DMS114 treated with DMSO at 0.1 percent for 48 hours (cell line): ENCODE measurements around the gene COMMD1.
"Not testable (repeated sequence)": the region's sequence is repeated elsewhere in the genome, so short reads cannot be mapped to it uniquely, and the experiment has no call there.

Experiments used
- DNase-seq: peaks from one replicate; lab custom pipeline; 2025; ENCODE audit not compliant: unreplicated experiment; lab: John Stamatoyannopoulos, UW

COMMD1 gene

DNA sequence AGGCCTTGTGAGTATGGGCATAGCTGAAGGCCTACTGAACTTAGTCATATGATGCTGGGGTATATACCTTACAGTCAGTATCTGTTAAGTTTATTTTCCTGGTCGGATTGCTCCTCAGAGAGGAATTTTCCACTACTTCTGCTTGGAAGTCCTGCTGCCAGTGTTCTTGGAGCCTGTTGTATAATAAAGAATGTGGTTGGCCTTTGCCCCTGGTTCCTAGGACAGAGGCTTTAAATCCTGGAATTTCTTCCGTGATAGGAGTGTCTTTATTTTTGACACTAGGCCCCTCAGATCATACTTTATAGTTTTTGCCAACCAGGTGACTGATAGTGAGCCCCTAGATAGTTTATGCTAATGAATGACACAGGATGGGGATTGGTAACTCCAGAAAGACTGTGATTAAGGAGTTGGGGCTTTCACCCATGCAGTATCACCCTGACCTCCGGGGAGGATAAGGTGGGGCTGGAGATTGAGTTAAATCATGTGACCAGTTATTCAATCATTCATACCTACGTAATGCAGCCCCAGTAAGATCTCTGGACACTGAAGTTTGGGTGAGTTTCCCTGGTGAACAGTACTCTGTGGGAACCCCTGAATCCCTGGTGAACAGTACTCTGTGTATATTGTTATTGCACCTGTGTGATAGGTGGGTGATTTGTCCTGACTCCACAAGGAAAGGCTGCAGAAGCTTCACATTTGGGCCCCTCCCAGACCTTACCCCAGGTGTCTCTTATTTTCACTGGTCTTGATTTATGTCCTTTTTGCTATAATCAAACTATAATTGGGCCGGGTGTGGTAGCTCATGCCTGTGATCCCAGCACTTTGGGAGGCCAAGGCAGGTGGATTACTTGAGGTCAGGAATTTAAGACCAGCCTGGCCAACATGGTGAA lies 56.9 kb downstream of the COMMD1 start:
- no peak for DNase-seq

DNA sequence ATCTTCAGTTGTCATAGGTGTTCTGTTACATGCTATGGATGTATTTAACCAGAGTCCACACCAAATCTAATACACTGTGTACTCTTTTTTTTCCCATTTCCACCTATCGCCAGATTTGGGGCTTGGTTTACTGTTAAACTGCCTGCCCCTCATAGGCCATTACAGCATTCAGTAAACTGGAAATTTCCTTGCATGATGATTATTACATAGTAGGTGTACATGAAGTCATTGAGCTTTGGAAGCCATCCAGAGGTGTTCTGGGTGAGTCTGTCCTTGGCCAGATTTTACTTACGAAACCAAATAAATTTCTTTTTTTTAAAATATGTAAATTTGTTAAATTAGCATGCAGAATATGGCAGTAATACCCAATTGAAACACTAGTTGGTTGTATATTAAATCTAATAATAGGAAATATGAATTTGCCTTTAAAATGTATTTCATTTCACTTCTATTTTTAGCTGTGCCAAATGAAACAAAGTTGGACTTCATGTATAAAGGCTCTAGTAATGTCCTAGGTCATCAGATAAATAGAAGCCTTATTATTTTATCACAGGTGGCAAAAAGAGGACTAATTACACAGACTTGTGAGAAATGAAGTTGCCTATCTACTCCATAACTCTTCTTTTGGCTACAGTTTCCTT lies 60.7 kb downstream of the COMMD1 start:
- no peak for DNase-seq

DNA sequence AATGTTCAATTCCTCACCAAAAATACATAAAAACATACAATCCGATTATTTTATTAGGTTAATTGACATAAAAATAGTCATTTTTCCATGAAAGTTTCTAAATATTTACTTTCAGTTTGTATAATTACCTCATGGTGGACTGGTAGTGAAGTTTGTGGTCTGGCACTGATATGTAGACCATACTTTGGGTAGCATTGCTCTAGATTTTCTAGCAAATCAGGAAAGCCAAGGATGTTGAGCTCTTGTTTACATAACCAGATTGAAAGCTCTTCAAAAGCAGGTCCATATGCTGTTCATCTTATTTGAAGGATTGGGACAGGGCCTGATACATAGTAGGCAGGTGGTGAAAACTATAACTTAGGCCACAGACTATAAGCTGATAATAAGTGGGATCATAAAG lies 61.8 kb downstream of the COMMD1 start:
- DNase-seq = no peak

DNA sequence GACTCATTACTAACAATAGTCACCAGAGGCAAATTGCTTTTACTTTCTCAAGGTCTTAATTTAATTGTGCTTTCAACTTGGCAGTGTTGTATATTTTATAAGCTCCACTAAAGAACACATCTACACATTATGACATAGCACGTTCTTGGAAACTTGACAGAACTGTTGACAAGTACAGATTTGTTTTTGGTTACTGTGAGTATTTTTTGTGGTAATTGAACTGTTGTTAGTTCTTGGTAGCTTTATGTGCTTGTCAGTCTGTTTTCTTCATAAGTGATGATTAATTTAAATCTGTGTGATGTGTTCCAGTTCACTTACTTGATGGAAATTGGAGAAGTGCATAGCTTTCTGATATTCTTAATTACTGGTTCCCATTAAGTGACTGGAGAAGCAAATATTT lies 63.9 kb downstream of the COMMD1 start:
- no peak for DNase-seq

DNA sequence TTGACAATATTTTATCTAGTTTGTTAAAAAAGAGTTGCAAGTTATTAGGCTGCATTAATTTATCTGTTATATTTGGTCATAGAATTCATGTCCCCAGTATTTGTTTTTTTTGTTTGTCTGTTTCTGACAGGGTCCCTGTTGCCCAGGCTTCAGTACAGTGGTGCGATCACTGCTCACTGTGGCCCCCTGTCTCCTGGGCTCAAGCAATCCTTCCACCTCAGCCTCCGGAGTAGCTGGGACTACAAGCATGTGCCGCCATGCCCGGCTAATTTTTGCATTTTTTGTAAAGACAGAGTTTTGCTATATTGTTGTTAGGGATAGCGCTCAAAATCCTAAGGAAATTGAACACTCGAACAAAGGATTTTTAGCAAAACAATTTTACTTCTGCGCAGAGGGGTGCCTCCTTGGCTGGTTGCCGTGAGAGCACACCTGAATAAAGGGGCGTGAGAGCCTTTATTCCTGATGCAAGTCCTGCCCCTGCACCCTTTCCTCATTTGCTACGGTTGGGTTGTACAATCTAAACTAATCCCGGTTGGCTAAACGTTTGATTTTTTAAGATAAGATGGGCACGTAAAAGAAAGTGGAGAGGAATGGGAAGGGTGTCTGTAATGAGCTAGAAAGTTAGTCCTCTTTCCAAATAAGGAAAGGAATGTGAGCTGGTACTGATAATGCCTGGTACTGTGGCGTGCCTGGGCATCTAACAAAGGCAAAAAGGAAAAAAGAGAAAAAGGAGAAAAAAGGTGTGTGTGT lies 65.5 kb downstream of the COMMD1 start:
- no peak for DNase-seq

DNA sequence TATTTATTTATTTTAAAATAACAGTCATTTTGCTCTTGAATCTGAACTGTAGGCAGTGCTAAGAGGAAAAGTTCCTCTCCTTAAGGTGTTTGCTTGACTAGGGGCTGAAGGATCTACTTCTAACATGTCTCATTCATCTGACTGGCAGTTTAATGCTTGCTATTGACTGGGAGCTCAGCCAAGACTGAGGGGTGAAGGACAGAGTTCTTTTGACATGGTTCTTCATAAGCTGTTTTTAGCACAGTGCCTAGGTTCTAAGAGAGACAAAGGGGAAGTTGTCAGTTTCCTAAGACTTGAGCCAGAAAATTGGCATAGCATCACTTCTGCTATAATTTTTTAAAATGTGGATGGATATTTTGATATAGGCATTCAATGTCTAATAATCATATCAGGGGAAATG lies 73.0 kb downstream of the COMMD1 start:
- no peak for DNase-seq

DNA sequence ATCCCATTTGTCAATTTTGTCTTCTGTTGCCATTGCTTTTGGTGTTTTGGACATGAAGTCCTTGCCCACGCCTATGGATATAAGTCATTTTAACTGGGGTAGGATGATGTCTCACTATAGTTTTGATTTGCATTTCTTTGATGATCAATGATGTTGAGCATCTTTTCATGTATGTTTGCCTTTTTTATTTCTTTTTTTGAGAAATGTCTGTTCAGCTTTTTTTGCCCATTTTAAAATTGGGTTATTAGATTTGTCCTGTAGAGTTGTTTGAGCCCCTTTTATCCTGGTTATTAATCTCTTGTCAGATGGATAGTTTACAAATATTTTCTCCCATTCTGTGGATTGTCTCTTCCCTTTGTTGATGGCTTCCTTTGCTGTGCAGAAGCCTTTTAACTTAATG lies 75.3 kb downstream of the COMMD1 start:
- DNase-seq = no peak

- no peak for DNase-seq
These were observed 79.2 kb downstream of the COMMD1 start for GRCh38 chr2:61984682-61985081.

DNA sequence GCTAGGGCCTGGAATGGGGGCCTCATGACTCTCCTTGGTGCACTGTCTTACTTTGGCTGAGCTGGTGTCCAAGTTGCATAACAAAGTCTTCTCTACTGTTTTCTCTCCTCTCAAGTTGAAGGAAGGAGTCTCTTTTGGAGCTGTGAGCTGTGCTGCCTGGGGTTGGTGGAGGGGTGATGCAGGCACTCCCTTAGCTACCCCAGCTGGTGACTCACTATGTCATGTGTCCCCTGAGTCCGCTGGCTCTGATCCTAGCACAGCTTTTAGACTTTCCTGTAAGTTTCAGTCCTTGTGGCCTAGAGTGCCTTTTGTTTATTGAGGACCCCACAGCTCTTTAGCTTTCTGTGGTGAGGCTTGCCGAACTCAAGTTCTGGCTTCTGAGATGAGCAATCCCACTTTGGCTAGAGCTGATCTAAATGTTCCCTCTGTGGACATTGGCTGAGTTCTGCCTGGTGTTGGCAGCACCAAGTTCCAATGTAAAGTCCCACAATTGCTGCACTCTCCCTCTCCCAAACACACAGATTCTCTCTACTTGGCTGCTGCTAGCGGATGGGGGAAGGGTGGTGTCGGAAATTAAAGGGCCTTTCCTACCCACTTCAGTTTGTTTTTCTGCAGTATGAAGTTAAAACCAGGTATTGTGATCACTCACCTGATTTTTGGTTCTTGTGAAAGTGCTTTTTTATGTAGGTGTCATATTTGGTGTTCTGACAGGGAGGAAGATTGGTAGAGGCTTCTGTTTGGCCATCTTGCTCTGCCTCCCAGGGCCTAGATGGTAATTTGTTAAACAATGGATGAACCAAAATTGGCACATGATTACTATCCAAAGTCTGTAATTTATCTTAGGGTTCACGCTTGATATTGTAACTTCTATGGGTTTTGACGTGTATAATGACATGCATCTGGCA lies 83.2 kb downstream of the COMMD1 start:
- DNase-seq = no peak

- DNase-seq = peak; percentile 58
These were observed 88.0 kb downstream of the COMMD1 start for GRCh38 chr2:61993422-61994024.

GRCh38 chr2:61994531-61994930 lies 89.1 kb downstream of the COMMD1 start:
- DNase-seq = no peak

- no peak for DNase-seq
These were observed 89.6 kb downstream of the COMMD1 start for GRCh38 chr2:61995065-61995464.

- DNase-seq = no peak
These were observed 90.0 kb downstream of the COMMD1 start for GRCh38 chr2:61995515-61995914.

DNA sequence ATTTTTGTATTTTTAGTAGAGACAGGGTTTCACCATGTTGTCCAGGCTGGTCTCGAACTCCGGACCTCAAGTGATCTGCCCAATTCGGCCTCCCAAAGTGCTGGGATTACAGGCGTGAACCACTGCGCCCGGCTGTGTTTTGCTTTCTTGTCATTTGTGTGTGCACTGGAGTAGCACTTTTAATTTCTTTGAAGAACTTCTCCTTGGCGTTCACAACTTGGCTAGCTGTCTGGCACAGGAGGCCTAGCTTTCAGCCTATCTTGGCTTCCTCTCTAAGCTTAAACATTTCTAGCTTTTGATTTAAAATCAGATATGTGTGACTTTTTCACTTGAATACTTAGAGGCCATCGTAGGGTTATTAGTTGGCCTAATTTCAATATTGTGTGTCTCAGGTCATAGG lies 93.0 kb downstream of the COMMD1 start:
- DNase-seq = no peak

DNA sequence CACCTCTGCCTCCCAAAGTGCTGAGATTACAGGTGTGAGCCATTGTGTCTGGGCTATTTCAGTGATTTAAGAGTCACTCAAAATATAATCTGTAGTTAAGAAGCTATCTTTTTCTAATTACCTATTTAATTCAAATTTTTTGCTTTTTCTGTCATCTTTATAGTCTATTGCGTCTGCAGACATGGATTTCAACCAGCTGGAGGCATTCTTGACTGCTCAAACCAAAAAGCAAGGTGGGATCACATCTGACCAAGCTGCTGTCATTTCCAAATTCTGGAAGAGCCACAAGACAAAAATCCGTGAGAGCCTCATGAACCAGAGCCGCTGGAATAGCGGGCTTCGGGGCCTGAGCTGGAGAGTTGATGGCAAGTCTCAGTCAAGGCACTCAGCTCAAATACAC lies 95.1 kb downstream of the COMMD1 start:
- no peak for DNase-seq

DNA sequence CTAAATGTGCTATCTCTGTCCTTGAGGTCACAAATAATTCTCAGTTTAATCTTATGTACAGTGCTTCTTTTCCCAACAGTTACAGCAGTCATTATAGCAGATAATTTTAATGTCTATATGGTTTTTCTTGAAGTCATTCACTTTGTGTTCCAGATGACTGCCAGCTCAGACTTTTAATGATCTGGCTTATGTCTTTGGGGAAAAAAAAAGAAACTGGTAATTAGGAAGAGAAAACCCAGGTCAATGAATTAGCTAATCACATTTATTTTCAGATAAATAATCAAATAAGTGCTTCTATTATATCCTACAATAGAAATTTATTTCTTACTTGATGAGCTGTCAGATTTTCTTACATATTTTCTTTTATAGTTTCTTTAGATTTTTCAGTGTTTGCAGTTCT lies 96.0 kb downstream of the COMMD1 start:
- DNase-seq = no peak

DNA sequence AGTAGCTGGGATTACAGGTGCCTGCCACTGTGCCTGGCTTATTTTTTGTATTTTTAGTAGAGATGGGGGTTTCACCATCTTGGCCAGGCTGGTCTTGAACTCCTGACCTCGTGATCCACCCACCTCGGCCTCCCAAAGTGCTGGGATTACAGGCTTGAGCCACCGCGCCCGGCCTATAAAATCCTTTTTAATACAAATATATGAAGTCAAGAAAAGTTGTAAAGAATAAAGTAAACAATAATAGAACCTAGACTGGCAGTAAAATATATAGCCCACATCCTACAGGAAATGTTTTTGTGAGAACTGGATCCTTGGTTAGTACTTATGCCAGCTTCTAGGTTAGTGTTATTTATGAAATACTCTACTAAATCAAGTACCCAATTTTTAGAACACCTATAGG lies 99.0 kb downstream of the COMMD1 start:
- DNase-seq = not testable (repeated sequence)

- DNase-seq = no peak
These were observed 102.1 kb downstream of the COMMD1 start for GRCh38 chr2:62007555-62007954.

- DNase-seq = no peak
These were observed 105.3 kb downstream of the COMMD1 start for GRCh38 chr2:62010632-62011256.

DNA sequence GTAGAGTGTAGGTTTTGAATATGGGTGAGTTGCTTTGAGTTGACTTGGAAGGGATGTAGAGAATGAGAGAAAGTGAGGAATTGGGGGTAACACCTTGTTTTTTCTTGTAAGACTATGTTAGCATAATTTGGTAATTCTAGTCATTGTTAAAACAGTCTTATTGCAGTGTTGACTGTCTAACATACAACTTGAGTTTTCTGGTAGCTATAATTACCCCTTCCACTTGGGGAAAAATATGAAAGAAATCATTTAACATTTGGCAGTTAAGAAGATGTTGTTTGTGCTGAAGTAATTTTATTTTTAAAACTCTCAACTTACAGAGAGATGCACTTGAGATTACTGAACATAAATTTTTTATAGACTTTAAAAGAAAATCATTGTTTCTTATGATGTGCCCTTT lies 108.2 kb downstream of the COMMD1 start:
- no peak for DNase-seq
